ENCODE results near the gene PRRT3.

Gene PRRT3

GRCh38 chr3:9906480-9906879, 45.7 kb downstream of the PRRT3 start:
- Histone ChIP-seq H3K27ac (replicated peaks; ENCODE audit: low read length) (no peak overlapping the region), H2BK15ac (ENCODE audit: low read length) (no peak overlapping the region), H3K4me1 (ENCODE audit: control insufficient read depth in 2 of 2, insufficient read depth in 1 of 2, low read depth in 1 of 2, low read length in 2 of 2) (peaks cover 3 to 4% of the 10 kb centered on the region in 2 donors), H2BK120ac (ENCODE audit: low read depth, low read length) (no peak overlapping the region), H3K9ac (ENCODE audit: low read depth, low read length, poor library complexity) (no peak overlapping the region), H2BK12ac (ENCODE audit: low read length) (no peak overlapping the region), H2AFZ (ENCODE audit: low read length) (no peak overlapping the region), H3K9me3 (replicated peaks in 1 of 2; ENCODE audit: control insufficient read depth in 2 of 2, insufficient read depth in 1 of 2, low read depth in 1 of 2, low read length in 2 of 2) (no peaks in the 10 kb centered on the region), H3K27me3 (ENCODE audit: control insufficient read depth in 3 of 3, insufficient read depth in 3 of 3, low read depth in 1 of 3, low read length in 3 of 3) (peaks cover 0 to 8% (median 0%) of the 10 kb centered on the region in 3 experiments), H3K18ac (ENCODE audit: low read length) (no peak overlapping the region), H4K8ac (ENCODE audit: low read depth, low read length) (no peak overlapping the region), H2BK5ac (ENCODE audit: low read length) (no peak overlapping the region), H3K4me2 (ENCODE audit: insufficient read depth, low read length, poor library complexity, severe bottlenecking) (no peak overlapping the region), H3K4me3 (ENCODE audit: low read length in 2 of 2) (no peak overlapping the region), H3K36me3 (replicated peaks in 1 of 2; ENCODE audit: control insufficient read depth in 2 of 2, insufficient read depth in 2 of 2, low read length in 2 of 2) (no peaks in the 10 kb centered on the region), H3K4ac (ENCODE audit: low read length) (no peak overlapping the region), H3K23ac (ENCODE audit: low read depth, low read length, poor library complexity) (no peak overlapping the region), H3K79me1 (ENCODE audit: low read depth, low read length) (no peaks in the 10 kb centered on the region), H4K91ac (ENCODE audit: low read depth, low read length, poor library complexity) (no peak overlapping the region), H2AK5ac (ENCODE audit: low read depth, low read length) (no peak overlapping the region), H3K14ac (ENCODE audit: low read length) (no peak overlapping the region)
- DNase-seq (ENCODE audit: low spot score), result no peak
- WGBS, 2 donors (ENCODE audit: extremely low coverage in 2 of 2, insufficient read length in 2 of 2, insufficient replicate concordance in 1 of 2), result no CpG with 5 or more reads among the region's 5 CpGs

- no peaks in the 10 kb centered on the region for H3K79me1 ChIP-seq (ENCODE audit: low read depth, low read length)
- no CpG with 5 or more reads among the region's 4 CpGs for WGBS, 2 donors (ENCODE audit: extremely low coverage in 2 of 2, insufficient read length in 2 of 2, insufficient replicate concordance in 1 of 2)
- no peak overlapping the region for H3K4me3 ChIP-seq (ENCODE audit: low read length in 2 of 2)
- H2BK12ac ChIP-seq (ENCODE audit: low read length), result no peak overlapping the region
- DNase-seq (ENCODE audit: low spot score), result no peak
- no peak overlapping the region for H3K23ac ChIP-seq (ENCODE audit: low read depth, low read length, poor library complexity)
- H3K27me3 ChIP-seq (ENCODE audit: control insufficient read depth in 3 of 3, insufficient read depth in 3 of 3, low read depth in 1 of 3, low read length in 3 of 3), result peaks cover 0 to 4% (median 0%) of the 10 kb centered on the region in 3 experiments
- H3K36me3 ChIP-seq (replicated peaks in 1 of 2; ENCODE audit: control insufficient read depth in 2 of 2, insufficient read depth in 2 of 2, low read length in 2 of 2), result no peaks in the 10 kb centered on the region
- no peak overlapping the region for H3K14ac ChIP-seq (ENCODE audit: low read length)
- H3K9ac ChIP-seq (ENCODE audit: low read depth, low read length, poor library complexity), result no peak overlapping the region
- no peak overlapping the region for H3K4ac ChIP-seq (ENCODE audit: low read length)
- no peak overlapping the region for H3K27ac ChIP-seq (replicated peaks; ENCODE audit: low read length)
- H3K18ac ChIP-seq (ENCODE audit: low read length), result no peak overlapping the region
- H4K8ac ChIP-seq (ENCODE audit: low read depth, low read length), result no peak overlapping the region
- H3K4me2 ChIP-seq (ENCODE audit: insufficient read depth, low read length, poor library complexity, severe bottlenecking), result no peak overlapping the region
- no peak overlapping the region for H2AK5ac ChIP-seq (ENCODE audit: low read depth, low read length)
- peaks cover 3 to 4% of the 10 kb centered on the region in 2 donors for H3K4me1 ChIP-seq (ENCODE audit: control insufficient read depth in 2 of 2, insufficient read depth in 1 of 2, low read depth in 1 of 2, low read length in 2 of 2)
- no peak overlapping the region for H2BK15ac ChIP-seq (ENCODE audit: low read length)
- H2AFZ ChIP-seq (ENCODE audit: low read length), result no peak overlapping the region
- no peak overlapping the region for H2BK120ac ChIP-seq (ENCODE audit: low read depth, low read length)
- H3K9me3 ChIP-seq (replicated peaks in 1 of 2; ENCODE audit: control insufficient read depth in 2 of 2, insufficient read depth in 1 of 2, low read depth in 1 of 2, low read length in 2 of 2), result no peaks in the 10 kb centered on the region
- H2BK5ac ChIP-seq (ENCODE audit: low read length), result no peak overlapping the region
- no peak overlapping the region for H4K91ac ChIP-seq (ENCODE audit: low read depth, low read length, poor library complexity)
Measured at GRCh38 chr3:9903904-9904303, 48.3 kb downstream of the PRRT3 start.

GRCh38 chr3:9903238-9903624, 49.0 kb downstream of the PRRT3 start:
- no peak overlapping the region for H2BK120ac ChIP-seq (ENCODE audit: low read depth, low read length)
- H3K27me3 ChIP-seq (ENCODE audit: control insufficient read depth in 3 of 3, insufficient read depth in 3 of 3, low read depth in 1 of 3, low read length in 3 of 3), result peaks cover 0 to 4% (median 0%) of the 10 kb centered on the region in 3 experiments
- DNase-seq (ENCODE audit: low spot score), result no peak
- no peak overlapping the region for H2AK5ac ChIP-seq (ENCODE audit: low read depth, low read length)
- no peak overlapping the region for H2BK15ac ChIP-seq (ENCODE audit: low read length)
- no peak overlapping the region for H3K23ac ChIP-seq (ENCODE audit: low read depth, low read length, poor library complexity)
- H3K27ac ChIP-seq (replicated peaks; ENCODE audit: low read length), result no peak overlapping the region
- H3K18ac ChIP-seq (ENCODE audit: low read length), result no peak overlapping the region
- H3K36me3 ChIP-seq (replicated peaks in 1 of 2; ENCODE audit: control insufficient read depth in 2 of 2, insufficient read depth in 2 of 2, low read length in 2 of 2), result no peaks in the 10 kb centered on the region
- peak overlapping the region; percentile 70 for H2AFZ ChIP-seq (ENCODE audit: low read length)
- no peak overlapping the region for H3K14ac ChIP-seq (ENCODE audit: low read length)
- H3K4me3 ChIP-seq (ENCODE audit: low read length in 2 of 2), result no peak overlapping the region
- H4K8ac ChIP-seq (ENCODE audit: low read depth, low read length), result no peak overlapping the region
- WGBS, 2 donors (ENCODE audit: extremely low coverage in 2 of 2, insufficient read length in 2 of 2, insufficient replicate concordance in 1 of 2), result no CpG with 5 or more reads among the region's 4 CpGs
- H3K4me2 ChIP-seq (ENCODE audit: insufficient read depth, low read length, poor library complexity, severe bottlenecking), result no peak overlapping the region
- H2BK5ac ChIP-seq (ENCODE audit: low read length), result no peak overlapping the region
- peaks cover 3 to 4% of the 10 kb centered on the region in 2 donors for H3K4me1 ChIP-seq (ENCODE audit: control insufficient read depth in 2 of 2, insufficient read depth in 1 of 2, low read depth in 1 of 2, low read length in 2 of 2)
- H4K91ac ChIP-seq (ENCODE audit: low read depth, low read length, poor library complexity), result no peak overlapping the region
- H3K9ac ChIP-seq (ENCODE audit: low read depth, low read length, poor library complexity), result no peak overlapping the region
- H3K79me1 ChIP-seq (ENCODE audit: low read depth, low read length), result no peaks in the 10 kb centered on the region
- H3K9me3 ChIP-seq (replicated peaks in 1 of 2; ENCODE audit: control insufficient read depth in 2 of 2, insufficient read depth in 1 of 2, low read depth in 1 of 2, low read length in 2 of 2), result no peaks in the 10 kb centered on the region
- no peak overlapping the region for H3K4ac ChIP-seq (ENCODE audit: low read length)
- H2BK12ac ChIP-seq (ENCODE audit: low read length), result no peak overlapping the region

- H3K27me3 ChIP-seq (ENCODE audit: control insufficient read depth in 3 of 3, insufficient read depth in 3 of 3, low read depth in 1 of 3, low read length in 3 of 3), result no peaks in the 10 kb centered on the region
- H3K4me2 ChIP-seq (ENCODE audit: insufficient read depth, low read length, poor library complexity, severe bottlenecking), result no peak within 1 kb of the TSS
- no peak within 1 kb of the TSS for H3K27ac ChIP-seq (replicated peaks; ENCODE audit: low read length)
- H3K4ac ChIP-seq (ENCODE audit: low read length), result no peak within 1 kb of the TSS
- H3K36me3 ChIP-seq (replicated peaks in 1 of 2; ENCODE audit: control insufficient read depth in 2 of 2, insufficient read depth in 2 of 2, low read length in 2 of 2), result no peaks in the 10 kb centered on the region
- H2BK5ac ChIP-seq (ENCODE audit: low read length), result no peak within 1 kb of the TSS
- H3K4me3 ChIP-seq (ENCODE audit: low read length in 2 of 2), result no peak within 1 kb of the TSS
- peak within 1 kb of the TSS; percentile 26 for H3K9ac ChIP-seq (ENCODE audit: low read depth, low read length, poor library complexity)
- H4K91ac ChIP-seq (ENCODE audit: low read depth, low read length, poor library complexity), result no peak within 1 kb of the TSS
- no peak within 1 kb of the TSS for H2BK120ac ChIP-seq (ENCODE audit: low read depth, low read length)
- H4K8ac ChIP-seq (ENCODE audit: low read depth, low read length), result no peak within 1 kb of the TSS
- H2BK15ac ChIP-seq (ENCODE audit: low read length), result no peak within 1 kb of the TSS
- H3K23ac ChIP-seq (ENCODE audit: low read depth, low read length, poor library complexity), result peak within 1 kb of the TSS; percentile 32
- WGBS, 2 donors (ENCODE audit: extremely low coverage in 2 of 2, insufficient read length in 2 of 2, insufficient replicate concordance in 1 of 2), result no CpG with 5 or more reads among the region's 13 CpGs
- peak within 1 kb of the TSS; percentile 56 for H3K18ac ChIP-seq (ENCODE audit: low read length)
- DNase-seq (ENCODE audit: low spot score), result no peak
- H3K4me1 ChIP-seq (ENCODE audit: control insufficient read depth in 2 of 2, insufficient read depth in 1 of 2, low read depth in 1 of 2, low read length in 2 of 2), result peaks cover 3 to 4% of the 10 kb centered on the region in 2 donors
- H3K9me3 ChIP-seq (replicated peaks in 1 of 2; ENCODE audit: control insufficient read depth in 2 of 2, insufficient read depth in 1 of 2, low read depth in 1 of 2, low read length in 2 of 2), result no peaks in the 10 kb centered on the region
- H2AK5ac ChIP-seq (ENCODE audit: low read depth, low read length), result no peak within 1 kb of the TSS
- no peak within 1 kb of the TSS for H3K14ac ChIP-seq (ENCODE audit: low read length)
- peak within 1 kb of the TSS; percentile 70 for H2AFZ ChIP-seq (ENCODE audit: low read length)
- H2BK12ac ChIP-seq (ENCODE audit: low read length), result no peak within 1 kb of the TSS
- no peaks in the 10 kb centered on the region for H3K79me1 ChIP-seq (ENCODE audit: low read depth, low read length)
Measured at GRCh38 chr3:9902372-9903237, 49.6 kb downstream of the PRRT3 start, which contains the start of gene IL17RE. TSS of gene IL17RE (plus strand) at chr3:9902848. CDS start at chr3:9902933, 85 bp downstream.

All from neuronal stem cell (in vitro differentiated cells).